ENCODE measurements around the gene ANTXR2. TPM values are rescaled to one million over a fixed set of nuclear protein-coding genes. Genes with fewer than 3 reads are reported as not detected.

ANTXR2 gene
- total RNA-seq, 1 donor from 2014 or later: 61.7 TPM

DNA sequence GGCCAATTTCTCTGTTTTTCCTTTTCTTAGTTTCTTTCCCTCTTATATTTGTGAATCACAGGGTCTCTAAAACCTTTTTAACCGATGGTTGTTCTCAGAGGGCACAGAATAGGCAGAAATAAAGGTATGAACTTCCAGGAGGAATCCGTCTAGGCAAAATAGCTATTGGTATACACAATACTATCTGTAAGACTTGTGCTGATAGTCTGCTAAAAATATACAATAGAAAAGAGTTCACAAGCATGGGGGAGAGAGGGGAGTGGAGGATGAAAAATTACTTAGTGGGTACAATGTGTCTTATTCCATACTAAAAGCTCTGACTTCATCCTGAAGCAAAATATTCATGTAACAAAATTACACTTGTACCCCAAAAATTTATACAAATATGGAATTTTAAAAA, 30.2 kb downstream of the ANTXR2 start:
- Mint-ChIP-seq H3K4me3 (no peak overlapping the region), H3K27ac (no peak overlapping the region), H3K4me1 (peaks cover 31% of the 10 kb centered on the region), H3K27me3 (ENCODE audit: low read depth) (no peaks in the 10 kb centered on the region), H3K9me3 (peaks cover 6% of the 10 kb centered on the region), H3K36me3 (peaks cover 37% of the 10 kb centered on the region)
- TF ChIP-seq, protein P1, sequence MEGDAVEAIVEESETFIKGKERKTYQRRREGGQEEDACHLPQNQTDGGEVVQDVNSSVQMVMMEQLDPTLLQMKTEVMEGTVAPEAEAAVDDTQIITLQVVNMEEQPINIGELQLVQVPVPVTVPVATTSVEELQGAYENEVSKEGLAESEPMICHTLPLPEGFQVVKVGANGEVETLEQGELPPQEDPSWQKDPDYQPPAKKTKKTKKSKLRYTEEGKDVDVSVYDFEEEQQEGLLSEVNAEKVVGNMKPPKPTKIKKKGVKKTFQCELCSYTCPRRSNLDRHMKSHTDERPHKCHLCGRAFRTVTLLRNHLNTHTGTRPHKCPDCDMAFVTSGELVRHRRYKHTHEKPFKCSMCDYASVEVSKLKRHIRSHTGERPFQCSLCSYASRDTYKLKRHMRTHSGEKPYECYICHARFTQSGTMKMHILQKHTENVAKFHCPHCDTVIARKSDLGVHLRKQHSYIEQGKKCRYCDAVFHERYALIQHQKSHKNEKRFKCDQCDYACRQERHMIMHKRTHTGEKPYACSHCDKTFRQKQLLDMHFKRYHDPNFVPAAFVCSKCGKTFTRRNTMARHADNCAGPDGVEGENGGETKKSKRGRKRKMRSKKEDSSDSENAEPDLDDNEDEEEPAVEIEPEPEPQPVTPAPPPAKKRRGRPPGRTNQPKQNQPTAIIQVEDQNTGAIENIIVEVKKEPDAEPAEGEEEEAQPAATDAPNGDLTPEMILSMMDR (IDR thresholded peaks at IDR 0.05; ENCODE audit: unreplicated experiment): no peak
- DNase-seq (ENCODE audit: low spot score in 2 of 2, unreplicated experiment in 2 of 2): no peak

DNA sequence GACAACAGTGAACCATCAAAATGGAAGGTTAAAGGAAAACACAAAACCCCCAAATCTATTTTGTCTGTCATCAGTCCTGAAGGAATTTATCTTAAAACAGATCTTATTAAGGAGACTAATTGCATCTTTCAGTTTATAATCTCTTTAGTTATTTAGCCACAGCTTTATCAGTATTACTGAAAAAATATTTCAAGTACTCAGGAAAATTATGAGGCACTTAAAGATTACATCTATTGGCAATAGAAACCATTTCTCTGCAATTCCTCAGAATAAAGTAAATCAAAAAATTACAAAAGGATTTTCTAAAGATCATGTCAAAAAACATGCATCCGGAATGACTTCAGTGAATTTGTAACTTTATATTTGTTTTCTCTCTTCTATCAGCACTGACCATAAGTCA, 35.2 kb downstream of the ANTXR2 start:
- Mint-ChIP-seq H3K36me3 (peaks cover 31% of the 10 kb centered on the region), H3K27ac (peak overlapping the region; percentile 86), H3K4me3 (no peak overlapping the region), H3K9me3 (peaks cover 6% of the 10 kb centered on the region), H3K4me1 (peaks cover 35% of the 10 kb centered on the region), H3K27me3 (ENCODE audit: low read depth) (no peaks in the 10 kb centered on the region)
- TF ChIP-seq, protein P1 (IDR thresholded peaks at IDR 0.05; ENCODE audit: unreplicated experiment): no peak
- DNase-seq (ENCODE audit: low spot score in 2 of 2, unreplicated experiment in 2 of 2): no peak

DNA sequence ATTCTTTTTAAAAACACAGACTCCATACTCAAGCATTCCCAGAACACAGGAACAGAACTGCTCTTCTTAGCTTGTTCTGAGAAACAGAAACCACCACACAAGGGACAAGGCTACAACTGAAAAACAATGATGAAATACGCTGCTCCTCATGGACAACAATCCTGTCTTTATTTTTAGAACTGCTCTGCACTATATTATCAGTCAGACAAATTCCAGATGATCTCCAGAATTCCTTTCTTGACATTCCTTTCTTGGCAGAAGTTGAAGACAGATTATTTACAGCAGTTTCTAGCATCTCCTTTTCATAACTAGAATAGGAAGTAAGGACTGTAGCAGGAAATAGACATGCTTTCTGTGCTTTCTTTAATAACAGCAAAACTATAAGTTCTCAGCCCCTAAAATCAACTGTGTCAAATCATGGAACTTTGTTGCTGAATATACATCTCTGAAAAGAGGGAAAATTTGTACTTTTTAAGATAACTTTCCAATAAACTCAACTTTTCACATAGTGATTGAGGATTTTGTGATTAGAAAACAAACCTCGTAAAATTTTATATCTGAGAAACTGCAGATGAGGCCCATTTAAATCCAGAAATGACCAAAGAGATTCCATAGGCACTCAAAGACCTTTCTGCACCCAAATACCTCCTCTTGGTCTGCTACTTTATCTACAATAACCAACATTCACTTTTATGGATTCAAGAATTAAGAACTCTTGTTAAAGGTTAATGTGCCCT, 35.9 kb downstream of the ANTXR2 start:
- H3K4me1 Mint-ChIP-seq: peaks cover 28% of the 10 kb centered on the region
- H3K27me3 Mint-ChIP-seq (ENCODE audit: low read depth): no peaks in the 10 kb centered on the region
- peaks cover 30% of the 10 kb centered on the region for H3K36me3 Mint-ChIP-seq
- DNase-seq (ENCODE audit: low spot score in 2 of 2, unreplicated experiment in 2 of 2): no peak
- peaks cover 6% of the 10 kb centered on the region for H3K9me3 Mint-ChIP-seq
- H3K4me3 Mint-ChIP-seq: peak overlapping the region; percentile 11
- TF ChIP-seq, protein P1 (IDR thresholded peaks at IDR 0.05; ENCODE audit: unreplicated experiment): no peak
- peak overlapping the region; percentile 86 for H3K27ac Mint-ChIP-seq

DNA sequence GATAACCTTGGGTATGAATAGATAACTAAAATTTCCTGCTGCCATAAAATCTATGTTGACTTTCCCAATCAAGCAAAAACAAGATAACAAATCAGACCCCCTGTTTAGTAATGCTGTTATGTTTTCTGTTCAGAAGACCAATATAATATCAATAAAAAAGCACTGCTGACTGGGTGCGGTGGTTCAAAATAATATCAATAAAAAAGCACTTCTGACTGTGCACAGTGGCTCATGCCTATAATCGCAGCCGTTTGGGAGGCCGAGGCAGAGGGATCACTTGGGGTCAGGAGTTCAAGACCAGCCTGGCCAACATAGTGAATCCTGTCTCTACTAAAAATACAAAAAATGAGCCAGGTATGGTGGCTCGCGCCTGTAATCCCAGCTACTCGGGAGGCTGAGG, 36.7 kb downstream of the ANTXR2 start:
- H3K4me1 Mint-ChIP-seq: peaks cover 28% of the 10 kb centered on the region
- no peak for DNase-seq (ENCODE audit: low spot score in 2 of 2, unreplicated experiment in 2 of 2)
- no peak overlapping the region for H3K4me3 Mint-ChIP-seq
- no peaks in the 10 kb centered on the region for H3K27me3 Mint-ChIP-seq (ENCODE audit: low read depth)
- TF ChIP-seq, protein P1 (IDR thresholded peaks at IDR 0.05; ENCODE audit: unreplicated experiment): no peak
- H3K9me3 Mint-ChIP-seq: peaks cover 6% of the 10 kb centered on the region
- peaks cover 24% of the 10 kb centered on the region for H3K36me3 Mint-ChIP-seq
- H3K27ac Mint-ChIP-seq: peak overlapping the region; percentile 67

DNA sequence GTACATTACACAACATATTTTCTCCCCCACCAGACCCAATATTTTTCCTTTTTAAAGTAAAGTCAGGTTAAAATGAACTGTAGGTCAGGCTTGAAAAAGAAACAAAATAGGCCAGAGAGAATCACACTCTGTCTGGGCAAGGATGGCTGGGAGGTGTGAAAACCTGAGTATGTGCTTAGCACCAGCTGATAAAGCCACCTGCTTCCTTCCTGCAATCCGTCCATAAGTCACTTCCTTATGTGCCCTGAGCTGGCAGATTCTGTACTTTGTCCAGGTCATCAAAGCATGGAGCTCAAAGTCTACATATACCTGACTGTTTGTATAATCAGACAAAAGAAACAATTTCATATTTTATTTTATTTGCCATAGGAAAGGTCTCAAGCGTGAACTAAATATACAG, 37.7 kb downstream of the ANTXR2 start:
- no peak overlapping the region for H3K4me3 Mint-ChIP-seq
- peaks cover 28% of the 10 kb centered on the region for H3K4me1 Mint-ChIP-seq
- peaks cover 22% of the 10 kb centered on the region for H3K36me3 Mint-ChIP-seq
- H3K9me3 Mint-ChIP-seq: peaks cover 6% of the 10 kb centered on the region
- no peaks in the 10 kb centered on the region for H3K27me3 Mint-ChIP-seq (ENCODE audit: low read depth)
- TF ChIP-seq, protein P1 (IDR thresholded peaks at IDR 0.05; ENCODE audit: unreplicated experiment): no peak
- H3K27ac Mint-ChIP-seq: no peak overlapping the region
- no peak for DNase-seq (ENCODE audit: low spot score in 2 of 2, unreplicated experiment in 2 of 2)

All from mesothelial cell of epicardium (in vitro differentiated cells).